ENCODE measurements around the gene GSTM3. TPM values are rescaled to one million over a fixed set of nuclear protein-coding genes. Genes with fewer than 3 reads are reported as not detected.
"Not testable (repeated sequence)": the region's sequence is repeated elsewhere in the genome, so short reads cannot be mapped to it uniquely, and the experiment has no call there.

GSTM3 gene
- total RNA-seq, 1 donor from 2014 or later, result 57.0 TPM

DNA sequence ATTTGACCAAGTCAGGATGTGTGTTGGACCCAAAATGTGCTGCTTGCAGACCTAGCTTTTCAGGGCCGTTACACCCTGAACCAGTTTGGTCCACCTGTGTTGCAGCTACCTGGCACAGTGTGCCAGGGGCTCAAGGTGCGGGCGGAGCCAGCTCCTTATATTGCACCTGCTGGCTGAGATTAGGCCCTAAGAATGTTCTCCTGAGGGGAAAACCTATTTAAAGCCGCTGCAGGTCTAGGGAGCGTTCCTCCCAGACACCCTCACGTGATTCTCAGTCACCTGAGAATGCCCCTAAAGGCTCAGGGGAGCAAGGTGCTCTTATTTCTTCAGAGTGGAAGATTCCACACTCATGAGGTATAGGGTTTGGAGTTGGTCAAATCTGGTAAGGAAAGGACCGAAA, 12.0 kb downstream of the GSTM3 start:
- DNase-seq (ENCODE audit: low read depth, low spot score), result no peak

DNA sequence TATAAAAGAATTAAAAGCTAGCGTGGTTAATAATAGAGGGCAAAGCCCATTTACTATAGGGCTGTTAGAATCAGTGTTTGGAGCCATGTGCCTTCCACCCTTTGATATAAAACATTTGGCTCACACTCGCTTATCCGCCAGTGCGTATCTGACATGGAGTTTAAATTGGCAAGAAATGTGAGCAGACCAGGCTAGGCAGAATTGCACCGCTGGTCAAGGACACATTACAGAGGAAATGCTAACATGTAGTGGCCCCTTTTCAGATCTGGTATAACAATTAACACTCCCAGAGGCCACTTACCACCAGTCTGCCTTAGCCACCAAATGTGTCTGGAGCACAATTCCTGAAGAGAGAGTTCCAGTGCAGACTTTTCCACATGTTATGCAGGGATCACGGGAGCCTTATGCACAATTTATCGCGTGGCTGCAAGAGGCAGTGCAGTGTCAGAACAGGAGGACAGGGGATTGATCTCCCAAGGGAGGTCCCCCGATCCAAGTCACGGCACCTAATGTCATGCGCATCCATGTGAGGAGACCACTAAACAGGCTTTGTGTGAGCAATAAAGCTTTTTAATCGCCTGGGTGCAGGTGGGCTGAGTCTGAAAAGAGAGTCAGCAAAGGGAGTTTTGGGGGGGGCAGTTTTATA, 14.0 kb downstream of the GSTM3 start:
- no peak for DNase-seq (ENCODE audit: low read depth, low spot score)

DNA sequence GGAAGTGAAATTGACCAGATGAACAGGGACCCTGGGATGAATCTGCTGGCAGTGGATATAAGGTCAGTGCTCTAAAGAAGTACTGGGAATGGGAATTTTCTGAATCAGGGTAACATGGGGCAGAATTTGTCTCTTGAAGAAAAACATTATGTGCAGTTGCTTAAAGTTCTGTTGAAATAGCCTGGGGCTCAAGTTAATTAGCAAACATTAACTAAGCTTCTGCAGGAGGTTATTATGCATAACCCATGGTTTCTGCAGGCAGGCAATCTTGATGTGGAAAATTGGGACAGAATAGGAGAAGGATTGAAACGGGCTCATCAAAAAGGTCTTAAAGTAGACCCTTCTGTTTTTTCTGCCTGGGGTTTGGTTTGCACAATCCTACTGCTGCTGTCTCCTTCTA, 14.8 kb downstream of the GSTM3 start:
- DNase-seq (ENCODE audit: low read depth, low spot score), result no peak

DNA sequence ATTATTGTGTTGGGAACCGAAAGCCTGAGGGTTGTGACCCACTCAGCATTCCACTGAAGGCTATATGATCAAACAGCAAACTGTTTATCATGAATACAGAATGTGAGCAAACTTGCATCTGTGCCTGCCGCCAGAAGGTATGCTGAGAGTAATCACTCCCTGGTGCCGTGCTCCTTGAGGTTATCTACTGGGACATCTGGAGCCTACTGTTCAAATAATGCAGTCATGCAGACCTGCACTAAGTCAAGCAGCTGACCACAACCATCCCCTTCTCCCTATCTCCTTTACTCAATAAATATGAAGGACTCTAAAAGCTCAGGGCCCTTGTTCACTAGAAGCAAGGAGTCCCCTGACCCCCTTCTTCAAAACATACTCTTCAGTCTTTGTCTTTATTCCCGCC, 15.3 kb downstream of the GSTM3 start:
- no peak for DNase-seq (ENCODE audit: low read depth, low spot score)

DNA sequence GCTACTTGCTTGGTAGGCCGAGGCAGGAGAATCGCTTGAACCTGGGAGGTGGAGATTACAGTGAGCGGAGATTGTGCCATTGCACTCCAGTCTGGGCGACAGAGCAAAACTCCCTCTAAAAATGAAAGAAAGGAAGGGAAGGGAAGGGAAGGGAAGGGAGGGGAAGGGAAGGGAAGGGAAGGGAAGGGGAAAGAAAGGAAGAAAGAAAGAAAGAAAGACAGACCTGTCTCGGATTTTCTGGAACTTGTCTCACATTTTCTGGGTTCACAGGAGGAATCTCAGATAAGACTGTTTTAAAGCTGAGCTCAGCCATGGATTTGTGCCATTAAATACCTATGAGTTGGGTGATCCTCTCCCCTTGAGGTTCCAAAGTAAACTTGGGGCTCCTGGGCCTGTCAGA, 15.9 kb downstream of the GSTM3 start:
- DNase-seq (ENCODE audit: low read depth, low spot score), result no peak

DNA sequence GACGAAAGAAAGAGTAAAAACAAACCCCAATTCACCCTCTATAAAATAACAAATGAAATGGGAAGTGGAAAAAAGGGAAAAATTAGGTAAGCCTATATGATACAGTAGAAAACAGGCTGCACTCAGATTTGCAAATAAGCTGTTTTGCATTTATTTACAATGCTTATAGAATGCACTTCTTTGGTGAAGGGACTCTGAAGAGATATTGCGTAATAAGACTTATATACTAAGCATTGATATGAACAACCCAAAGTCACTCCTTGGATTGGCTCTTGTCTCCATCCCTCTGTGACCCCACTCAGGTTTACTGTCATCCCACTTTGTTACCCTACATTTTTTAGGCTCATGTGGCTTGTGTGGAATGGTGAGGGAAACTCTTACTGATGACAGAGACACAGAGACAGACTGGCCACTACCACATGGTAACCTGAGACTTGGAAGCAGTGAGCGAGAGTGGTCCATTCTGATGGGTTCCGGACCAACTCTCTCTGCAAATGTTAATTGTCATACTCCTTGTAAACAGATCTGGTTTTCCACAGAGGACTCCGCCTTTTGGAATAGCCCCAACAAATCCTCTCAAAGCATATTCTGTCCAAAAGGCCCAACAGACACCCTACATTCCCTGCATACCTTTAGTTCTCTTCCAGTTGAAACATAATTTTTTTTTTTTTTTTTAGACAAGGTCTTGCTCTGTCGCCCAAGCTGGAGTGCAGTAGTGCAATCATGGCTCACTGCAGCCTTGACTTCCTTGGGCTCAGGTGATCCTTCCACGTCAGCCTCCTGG, 17.7 kb downstream of the GSTM3 start:
- DNase-seq (ENCODE audit: low read depth, low spot score), result no peak

- no peak for DNase-seq (ENCODE audit: low read depth, low spot score)
These were observed 18.9 kb downstream of the GSTM3 start for GRCh38 chr1:109721971-109722370.

DNA sequence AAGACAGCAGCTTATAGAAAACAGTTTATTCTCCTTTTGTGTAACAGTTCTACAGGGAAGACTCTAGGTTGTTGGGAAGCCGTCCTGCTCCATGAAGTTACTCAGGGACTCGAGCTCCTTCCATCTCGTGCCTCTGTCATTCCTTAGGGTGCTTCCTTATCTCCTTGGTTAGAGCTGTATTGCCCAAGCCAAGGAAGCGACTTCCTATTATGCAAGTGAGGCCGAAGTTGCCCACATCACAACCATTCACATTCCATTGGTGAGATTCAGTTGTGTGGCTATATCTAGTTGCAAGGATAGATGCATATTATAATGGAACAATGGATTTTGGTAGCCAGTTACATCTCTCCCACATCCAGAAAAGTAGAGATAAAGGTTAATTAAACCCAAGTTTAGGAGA, 19.8 kb downstream of the GSTM3 start:
- no peak for DNase-seq (ENCODE audit: low read depth, low spot score)

DNA sequence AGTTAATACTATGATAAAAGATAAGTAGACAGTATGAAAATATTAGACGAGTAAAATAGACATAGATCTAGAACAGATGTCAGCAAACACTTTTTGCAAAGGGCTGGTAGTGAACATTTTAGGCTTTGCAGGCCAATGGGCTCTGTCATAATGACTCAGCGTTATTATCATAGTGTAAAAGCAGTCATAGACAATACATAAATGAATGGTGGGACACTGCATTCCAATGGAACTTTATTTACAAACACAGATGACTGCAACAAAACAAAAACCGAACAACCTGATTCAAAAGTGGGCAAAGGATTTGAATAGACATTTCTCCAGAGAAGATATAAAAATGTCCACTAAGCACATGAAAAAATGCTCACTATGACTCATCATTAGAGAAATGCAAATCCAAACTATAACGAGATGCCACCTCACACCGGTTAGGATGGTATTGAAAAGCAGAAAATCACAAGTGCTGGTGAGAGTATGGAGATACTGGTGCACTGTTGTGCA, 21.5 kb downstream of the GSTM3 start:
- no peak for DNase-seq (ENCODE audit: low read depth, low spot score)

- no peak for DNase-seq (ENCODE audit: low read depth, low spot score)
These were observed 22.3 kb downstream of the GSTM3 start for GRCh38 chr1:109718495-109718894.

DNA sequence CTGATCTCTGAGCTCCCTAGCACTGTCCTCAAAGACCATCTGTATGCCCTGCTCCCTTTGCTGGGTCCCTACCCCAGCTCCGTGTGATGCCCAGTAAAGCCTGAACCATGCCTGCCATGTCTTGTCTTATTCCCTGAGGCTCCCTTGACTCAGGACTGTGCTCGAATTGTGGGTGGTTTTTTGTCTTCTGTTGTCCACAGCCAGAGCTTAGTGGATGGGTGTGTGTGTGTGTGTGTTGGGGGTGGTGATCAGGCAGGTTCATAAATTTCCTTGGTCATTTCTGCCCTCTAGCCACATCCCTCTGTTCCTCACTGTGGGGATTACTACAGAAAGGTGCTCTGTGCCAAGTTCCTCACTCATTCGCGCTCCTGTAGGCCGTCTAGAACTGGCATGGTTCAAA, 23.1 kb downstream of the GSTM3 start:
- DNase-seq (ENCODE audit: low read depth, low spot score), result no peak

- no peak for DNase-seq (ENCODE audit: low read depth, low spot score)
These were observed 24.2 kb downstream of the GSTM3 start for GRCh38 chr1:109716570-109717090.

DNA sequence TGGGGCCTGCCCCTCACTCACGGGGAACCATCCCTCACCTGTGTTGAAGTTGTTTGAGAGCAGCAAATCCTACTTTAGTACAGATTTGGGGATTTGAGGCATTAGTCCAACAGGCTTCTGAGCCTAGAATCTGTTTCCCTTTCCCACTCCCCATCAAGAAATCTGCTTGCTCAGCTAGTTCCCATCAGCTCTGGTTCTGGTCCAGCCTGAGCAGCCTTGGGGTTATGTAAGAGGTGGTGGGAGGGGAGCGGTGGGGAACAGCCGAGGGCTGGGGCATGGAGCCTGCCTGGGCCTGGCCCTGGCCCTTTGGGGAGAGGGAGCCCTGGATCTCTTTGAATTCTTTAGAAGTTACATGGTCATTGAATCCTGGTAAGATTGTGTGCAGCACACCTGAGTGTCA, 24.7 kb downstream of the GSTM3 start:
- DNase-seq (ENCODE audit: low read depth, low spot score), result no peak

DNA sequence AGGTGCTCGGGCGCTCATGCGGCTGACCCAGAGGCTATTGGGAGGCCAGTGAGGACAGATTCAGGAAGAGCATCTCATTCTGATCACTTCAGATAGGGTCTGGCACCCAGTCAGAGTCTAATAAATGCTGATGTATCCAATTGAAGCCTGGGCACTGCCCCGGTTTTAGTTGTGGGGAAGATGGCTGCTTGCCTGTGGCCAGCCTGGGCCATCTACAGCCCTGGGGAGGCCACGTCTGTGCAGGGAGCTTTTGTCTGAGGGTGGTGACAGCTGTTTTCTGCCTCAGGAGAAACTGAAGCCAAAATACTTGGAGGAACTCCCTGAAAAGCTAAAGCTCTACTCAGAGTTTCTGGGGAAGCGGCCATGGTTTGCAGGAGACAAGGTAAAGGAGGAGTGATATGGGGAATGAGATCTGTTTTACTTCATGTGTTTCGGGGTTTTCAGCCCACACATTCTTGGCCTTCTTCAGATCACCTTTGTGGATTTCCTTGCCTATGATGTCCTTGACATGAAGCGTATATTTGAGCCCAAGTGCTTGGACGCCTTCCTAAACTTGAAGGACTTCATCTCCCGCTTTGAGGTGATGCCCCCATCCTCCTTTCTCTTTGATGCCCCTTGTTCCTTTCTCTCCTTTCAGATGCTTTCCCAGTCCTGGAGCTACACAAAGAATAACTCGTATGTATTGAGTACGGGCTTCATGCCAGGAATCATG, 26.0 kb downstream of the GSTM3 start:
- DNase-seq (ENCODE audit: low read depth, low spot score), result no peak

DNA sequence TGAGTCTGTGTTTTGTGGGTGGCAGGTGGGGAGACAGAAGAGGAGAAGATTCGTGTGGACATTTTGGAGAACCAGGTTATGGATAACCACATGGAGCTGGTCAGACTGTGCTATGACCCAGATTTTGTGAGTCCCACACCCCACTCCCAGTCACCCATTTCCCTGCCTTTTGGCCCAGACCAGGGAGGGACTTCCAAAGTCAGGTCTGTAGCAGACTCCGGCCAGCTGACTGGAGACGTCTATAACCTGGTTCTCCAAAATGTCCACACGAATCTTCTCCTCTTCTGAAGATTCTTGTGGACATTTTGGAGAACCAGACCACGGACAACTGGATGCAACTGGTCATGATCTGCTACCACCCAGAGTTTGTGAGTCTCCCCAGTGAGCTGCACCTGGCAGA, 27.2 kb downstream of the GSTM3 start:
- no peak for DNase-seq (ENCODE audit: low read depth, low spot score)

DNA sequence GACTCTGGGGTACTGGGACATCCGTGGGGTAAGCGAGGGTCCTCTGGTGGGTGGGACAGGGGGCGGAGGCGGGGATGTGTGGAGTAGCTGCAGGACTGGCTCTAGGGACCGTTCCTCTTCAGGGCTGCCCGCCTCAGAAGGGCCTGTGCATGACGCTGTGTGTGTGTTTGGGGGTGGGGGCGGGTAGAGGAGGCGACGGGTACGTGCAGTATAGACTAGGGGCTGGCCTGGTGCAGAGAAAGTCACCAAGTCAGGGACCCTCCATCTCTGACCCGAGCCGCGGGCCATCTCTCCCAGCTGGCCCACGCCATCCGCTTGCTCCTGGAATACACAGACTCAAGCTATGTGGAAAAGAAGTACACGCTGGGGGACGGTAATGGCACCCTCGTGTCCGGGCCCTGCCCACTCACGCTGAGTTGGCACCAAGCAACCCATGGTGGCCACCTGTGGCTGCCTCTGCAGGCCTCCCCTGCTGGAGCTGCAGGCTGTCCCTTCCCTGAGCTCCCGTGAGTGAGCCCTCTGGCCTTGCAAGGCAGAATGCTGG, 28.4 kb downstream of the GSTM3 start:
- no peak for DNase-seq (ENCODE audit: low read depth, low spot score)

DNA sequence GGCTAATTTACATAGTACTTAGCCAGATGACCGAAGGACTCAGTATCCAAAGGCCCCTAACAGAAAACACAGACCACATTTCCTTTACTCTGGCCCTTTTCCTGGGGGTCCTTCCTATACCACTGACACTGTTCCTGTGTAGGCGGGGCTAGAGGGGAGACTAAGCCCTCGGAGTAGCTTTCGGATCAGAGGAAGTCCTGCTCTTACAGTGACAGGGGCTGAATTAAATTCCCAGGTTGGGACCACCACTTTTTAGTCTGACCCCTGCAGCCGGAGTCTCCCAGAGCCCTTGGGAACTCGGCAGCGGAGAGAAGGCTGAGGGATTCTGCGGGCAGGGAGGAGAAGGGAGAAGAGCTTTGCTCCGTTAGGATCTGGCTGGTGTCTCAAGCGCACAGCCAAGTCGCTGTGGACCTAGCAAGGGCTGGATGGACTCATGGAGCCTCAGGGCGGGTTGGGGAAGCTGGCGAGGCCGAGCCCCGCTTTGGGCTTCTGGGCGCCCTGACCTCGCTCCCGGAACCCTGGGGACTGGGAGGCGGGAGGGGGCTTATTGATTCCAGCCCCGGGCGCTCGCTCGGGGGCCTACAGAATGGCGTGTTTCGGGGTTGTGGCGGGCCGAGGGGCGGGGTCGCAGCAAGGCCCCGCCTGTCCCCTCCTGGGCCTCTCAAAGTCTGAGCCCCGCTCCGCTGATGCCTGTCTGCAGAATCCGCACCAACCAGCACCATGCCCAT, 29.1 kb downstream of the GSTM3 start, which contains the start of gene GSTM5:
Gene GSTM5 (plus strand): TSS at position 659 of the 728 bp plus-strand sequence. CDS start 62 bp downstream, at position 721.
- DNase-seq (ENCODE audit: low read depth, low spot score), result not testable (repeated sequence)

- DNase-seq (ENCODE audit: low read depth, low spot score), result not testable (repeated sequence)
These were observed 31.0 kb downstream of the GSTM3 start for GRCh38 chr1:109709822-109710221.

DNA sequence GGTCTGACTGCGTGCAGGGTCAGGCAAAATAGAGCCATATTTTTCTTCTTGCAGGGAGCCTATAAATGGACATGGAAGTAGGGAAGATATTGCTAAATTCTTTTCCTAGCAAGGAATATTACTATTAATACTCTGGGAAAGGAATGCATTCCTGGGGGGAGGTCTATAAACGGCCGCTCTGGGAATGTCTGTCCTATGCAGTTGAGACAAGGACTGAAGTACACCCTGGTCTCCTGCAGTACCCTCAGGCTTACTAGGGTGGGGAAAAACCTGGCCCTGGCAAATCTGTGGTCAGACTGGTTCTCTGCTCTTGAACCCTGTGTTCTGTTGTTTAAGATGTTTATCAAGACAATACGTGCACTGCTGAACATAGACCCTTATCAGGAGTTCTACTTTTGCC, 31.9 kb downstream of the GSTM3 start:
- not testable (repeated sequence) for DNase-seq (ENCODE audit: low read depth, low spot score)

GRCh38 chr1:109705411-109705810, 35.4 kb downstream of the GSTM3 start:
- no peak for DNase-seq (ENCODE audit: low read depth, low spot score)

- no peak for DNase-seq (ENCODE audit: low read depth, low spot score)
These were observed 36.7 kb downstream of the GSTM3 start for GRCh38 chr1:109704173-109704572.

Measured in pulmonary artery endothelial cell (primary cell).